22Rv1 (cell line): Measurements from ENCODE around the gene DISP2.

Experiments
- ZFX ChIP-seq: fragments of 450-650 bp; IDR thresholded peaks from 2 replicates; pipeline ENCODE4 v1.6.1; 2017; ENCODE audit warnings: antibody characterized with exemption, borderline replicate concordance
- TF ChIP-seq, protein P1 (sequence below): fragments of 450-650 bp; IDR thresholded peaks from 2 replicates; pipeline ENCODE4 v1.5.1; 2017; ENCODE audit warnings: mild to moderate bottlenecking

DNA sequence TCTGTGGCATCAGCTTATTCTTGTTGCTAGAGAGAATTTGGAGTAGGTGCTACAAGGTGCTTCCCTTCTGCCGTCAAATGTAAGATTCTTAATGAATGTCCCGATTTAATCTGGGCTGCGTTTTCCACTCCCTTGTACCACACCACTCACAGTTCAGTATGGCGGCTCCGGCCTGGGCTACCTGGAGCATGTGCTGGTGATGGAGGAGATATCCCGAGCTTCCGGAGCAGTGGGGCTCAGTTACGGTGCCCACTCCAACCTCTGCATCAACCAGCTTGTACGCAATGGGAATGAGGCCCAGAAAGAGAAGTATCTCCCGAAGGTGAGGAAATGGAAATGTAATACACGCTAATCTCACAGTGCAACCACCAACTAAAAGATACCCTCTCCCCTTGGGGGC lies 52.5 kb downstream of the DISP2 start:
- TF ChIP-seq, protein P1, sequence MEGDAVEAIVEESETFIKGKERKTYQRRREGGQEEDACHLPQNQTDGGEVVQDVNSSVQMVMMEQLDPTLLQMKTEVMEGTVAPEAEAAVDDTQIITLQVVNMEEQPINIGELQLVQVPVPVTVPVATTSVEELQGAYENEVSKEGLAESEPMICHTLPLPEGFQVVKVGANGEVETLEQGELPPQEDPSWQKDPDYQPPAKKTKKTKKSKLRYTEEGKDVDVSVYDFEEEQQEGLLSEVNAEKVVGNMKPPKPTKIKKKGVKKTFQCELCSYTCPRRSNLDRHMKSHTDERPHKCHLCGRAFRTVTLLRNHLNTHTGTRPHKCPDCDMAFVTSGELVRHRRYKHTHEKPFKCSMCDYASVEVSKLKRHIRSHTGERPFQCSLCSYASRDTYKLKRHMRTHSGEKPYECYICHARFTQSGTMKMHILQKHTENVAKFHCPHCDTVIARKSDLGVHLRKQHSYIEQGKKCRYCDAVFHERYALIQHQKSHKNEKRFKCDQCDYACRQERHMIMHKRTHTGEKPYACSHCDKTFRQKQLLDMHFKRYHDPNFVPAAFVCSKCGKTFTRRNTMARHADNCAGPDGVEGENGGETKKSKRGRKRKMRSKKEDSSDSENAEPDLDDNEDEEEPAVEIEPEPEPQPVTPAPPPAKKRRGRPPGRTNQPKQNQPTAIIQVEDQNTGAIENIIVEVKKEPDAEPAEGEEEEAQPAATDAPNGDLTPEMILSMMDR, result no peak
- no peak for TF ChIP-seq ZFX
